CD4-positive, alpha-beta T cell treated with Interleukin-10 for 1 hour (primary cell): ENCODE measurements around the gene EPHB1.

Source experiments
- DNase-seq: peaks from one replicate; pipeline ENCODE4 v3.0.0-alpha.2; 2020

Gene EPHB1

DNA sequence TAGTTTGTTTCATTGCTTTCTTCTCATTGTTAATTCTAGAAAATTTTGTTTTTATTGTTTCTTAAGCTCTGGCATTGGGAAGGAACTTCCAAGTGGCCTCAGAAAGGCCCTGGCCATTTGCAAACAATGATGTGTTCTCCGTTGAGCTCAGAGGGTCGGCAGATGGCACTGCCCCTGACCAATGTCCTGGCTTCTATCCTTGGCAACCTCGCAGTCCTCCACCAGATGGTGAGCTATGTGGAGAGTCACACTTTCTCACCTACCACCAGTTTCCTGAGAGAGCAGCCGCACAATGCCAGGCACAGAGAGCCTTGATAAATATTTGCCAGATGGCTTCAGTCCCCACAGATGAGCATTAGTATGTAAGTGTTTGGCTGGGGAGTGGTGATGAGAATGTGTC, 343.7 kb downstream of the EPHB1 start:
- DNase-seq = no peak

DNA sequence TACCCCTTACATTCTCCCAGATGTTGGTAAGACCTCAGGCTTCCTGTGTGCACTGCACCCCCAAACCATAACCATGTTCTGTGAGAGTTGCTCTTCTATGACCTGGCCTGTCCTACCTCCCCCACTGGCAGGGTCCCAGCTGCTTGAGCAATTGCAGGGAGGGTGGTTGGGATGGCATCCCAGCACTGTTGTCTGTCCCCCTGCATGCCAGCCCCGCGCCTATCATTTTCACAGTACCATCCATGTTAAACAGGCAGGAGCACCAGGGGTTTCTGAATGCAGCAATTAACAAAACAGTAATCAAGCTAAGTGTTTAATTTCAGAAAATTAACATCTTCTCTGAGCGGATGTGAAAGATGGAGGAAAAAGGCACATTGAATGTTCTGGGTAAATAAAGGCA, 345.5 kb downstream of the EPHB1 start:
- DNase-seq = no peak

DNA sequence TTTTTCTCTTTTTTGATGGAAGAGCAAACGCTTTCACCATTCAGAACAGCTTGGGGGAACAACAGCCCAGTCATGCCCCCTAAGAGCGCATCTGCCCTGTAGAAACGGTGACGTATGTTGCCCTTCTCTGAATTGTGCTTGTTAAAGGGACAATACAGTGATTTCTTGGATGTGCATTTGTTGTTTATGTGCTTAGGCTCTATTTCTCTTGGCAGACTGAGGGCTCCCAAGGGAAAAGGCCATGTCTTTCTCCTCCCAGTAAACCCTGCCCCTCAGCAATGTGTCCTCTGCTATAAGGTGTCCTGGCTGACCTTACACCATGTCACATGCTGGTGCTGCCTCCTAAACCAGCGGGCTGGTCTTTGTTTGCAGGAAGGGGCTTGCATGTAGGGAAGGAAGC, 346.1 kb downstream of the EPHB1 start:
- DNase-seq = no peak

DNA sequence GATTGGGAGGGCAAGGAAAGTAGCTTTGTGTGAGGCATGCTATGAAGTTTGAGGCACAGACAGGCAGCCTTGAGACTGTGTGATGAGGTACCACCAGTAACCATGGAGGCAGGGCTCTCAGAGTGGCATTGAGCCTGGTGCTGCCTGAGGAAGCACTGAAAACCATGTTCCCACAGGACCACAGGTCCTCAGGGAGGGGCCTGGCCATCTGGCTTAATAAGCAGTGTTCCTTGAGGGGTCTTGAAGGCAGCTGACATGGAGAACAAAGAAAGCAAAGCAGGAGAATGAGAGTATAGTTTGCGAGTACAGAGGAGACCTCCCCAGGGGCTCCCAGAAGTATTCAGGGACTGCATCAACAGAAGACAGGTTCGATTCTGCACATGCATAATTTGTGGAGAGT, 346.6 kb downstream of the EPHB1 start:
- DNase-seq = no peak

DNA sequence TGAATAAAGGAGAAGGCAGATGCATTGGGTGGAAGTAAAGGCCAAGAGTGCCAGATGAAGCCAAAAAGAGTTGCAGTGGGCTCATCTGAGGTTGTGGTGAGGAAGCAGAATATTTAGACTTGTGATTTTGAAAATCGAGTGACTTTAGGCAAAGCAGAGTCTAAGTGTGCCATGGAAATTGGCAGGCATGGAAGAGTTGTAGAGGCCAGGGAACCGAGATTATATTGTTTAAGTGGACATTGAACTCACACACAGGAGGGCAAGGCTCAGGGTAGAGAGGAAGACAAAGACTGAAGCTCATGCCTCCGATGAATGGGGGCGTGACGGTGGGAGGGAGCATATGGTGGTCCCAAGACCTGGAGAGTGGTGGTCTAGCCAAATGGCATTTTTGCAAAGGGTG, 347.5 kb downstream of the EPHB1 start:
- no peak for DNase-seq

DNA sequence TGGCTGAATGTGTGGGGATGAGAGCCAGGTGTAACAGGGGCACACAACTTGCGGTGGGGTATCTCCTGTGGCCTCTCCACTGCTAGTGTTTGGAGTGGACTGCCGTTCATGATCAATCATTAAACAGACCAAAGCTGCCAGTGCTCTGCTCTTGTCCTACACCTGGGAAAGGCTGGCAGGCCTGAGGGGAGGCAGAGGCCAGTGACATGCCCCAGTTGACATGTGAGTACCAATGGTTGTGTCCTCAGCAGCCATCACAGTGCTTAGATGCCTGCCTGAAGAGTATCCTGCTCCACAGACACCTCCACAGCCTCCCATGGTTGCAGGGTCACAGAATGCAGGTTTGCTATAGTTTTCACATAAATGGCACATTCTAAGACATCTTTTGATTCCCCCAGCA, 348.4 kb downstream of the EPHB1 start:
- no peak for DNase-seq

DNA sequence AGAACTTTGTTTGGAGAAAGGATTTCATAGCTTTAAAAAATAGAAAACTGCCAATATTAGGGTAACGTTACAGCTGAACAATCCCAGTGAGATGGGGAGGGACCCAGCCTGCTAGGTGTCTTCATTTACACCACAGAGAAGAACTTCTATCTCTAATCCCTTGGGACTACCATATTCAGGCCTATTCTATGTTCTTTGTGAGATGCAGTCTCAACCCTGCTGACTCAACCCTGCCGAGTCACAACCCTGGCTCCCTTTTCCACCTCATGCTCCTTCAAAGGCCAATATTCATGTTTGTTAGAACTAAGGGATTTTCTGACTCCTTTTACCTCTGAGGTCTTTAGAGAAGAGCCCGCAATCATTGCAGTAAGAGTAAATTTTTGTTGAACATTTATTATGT, 350.5 kb downstream of the EPHB1 start:
- DNase-seq = no peak

DNA sequence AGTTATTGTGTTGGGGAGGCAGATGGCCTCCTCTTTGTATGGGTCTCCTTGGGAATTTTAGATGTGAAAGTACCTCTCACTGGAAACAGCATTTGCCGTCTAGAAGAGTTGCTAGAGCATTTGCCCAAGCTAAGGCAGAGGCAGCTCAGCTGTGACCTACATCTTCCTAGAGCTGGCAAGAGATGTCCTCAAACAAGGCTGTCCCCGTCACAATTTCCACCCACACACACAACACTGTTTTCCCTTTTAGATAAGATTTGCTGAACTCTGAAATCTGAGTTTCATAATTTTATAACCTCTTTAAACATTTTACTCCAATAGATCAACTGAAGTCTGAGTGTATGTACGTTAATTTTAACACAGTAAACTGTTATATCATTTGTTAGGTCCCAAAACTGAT, 352.6 kb downstream of the EPHB1 start:
- no peak for DNase-seq

DNA sequence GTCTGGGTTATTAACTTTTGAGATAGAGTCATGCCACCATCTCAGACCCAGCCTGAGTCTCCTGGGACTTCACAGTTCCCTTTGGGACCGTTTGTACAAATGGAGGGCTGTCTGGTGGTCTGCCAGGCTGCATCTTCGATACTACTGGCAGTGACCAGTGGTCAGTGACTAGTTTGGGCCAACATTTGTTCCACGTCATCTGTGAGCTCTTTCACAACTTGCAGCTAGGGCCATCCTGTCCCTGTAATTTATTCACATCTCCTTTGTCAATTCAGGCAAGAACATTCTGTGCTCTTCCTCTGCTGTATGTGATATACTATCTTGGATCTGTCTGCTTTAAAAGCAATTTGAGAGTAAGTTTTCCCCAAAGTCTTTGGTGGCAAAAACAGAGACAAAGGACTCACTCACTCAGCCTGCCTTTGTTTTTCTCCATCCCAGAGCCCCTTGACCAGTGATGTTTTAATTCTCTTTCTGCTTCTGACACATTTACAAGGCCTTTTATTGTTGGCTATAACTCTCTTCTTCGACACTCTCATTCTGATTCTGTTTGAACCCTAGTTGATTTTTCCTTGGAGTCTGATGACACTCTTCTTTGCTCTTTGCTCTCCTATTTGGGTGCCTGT, 353.4 kb downstream of the EPHB1 start:
- DNase-seq = no peak

DNA sequence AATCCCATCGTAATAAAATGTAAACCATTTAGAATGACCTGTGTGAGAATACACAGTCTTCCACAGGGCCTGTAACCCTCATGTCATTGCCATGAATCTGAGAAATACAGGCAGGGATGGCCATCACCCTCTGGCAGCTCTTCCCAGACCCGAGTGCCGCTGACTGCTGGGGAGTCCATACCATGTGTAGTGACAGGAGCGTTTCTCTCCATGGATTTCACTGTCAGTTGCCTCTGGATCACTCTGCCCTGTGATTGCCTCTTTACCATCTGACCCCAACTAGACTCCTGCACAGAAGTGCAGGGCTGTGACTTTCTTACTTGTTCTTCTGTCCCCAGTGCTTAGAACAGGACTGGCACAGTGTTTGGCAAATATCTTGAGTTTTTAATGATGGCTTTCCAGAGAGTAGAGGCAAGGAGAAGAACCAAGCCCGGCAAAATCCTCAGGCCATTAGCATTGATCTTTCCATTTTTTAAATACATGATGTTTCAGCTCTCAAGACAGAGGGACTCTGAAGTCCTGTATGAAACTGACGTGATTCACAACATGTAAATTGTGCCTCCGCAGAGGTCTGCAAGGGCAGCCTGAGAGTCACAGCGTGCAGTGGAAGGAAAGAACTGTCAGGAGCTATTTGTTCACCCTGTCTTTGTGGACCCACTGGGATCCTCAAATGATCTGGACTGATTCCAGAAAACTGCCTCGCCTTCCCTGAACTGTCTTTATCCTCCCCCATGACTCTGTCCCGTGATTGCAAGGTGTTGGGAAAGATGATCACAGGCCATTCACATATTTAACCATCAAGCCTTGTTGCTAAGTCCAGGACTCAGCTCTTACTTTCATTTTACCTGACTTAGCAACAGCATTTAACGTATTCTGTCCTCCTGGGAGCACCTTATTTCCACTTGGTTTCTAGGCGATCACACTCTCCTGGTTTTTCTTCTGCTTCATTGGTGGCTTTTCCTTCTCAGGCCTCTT, 354.9 kb downstream of the EPHB1 start:
- no peak for DNase-seq

DNA sequence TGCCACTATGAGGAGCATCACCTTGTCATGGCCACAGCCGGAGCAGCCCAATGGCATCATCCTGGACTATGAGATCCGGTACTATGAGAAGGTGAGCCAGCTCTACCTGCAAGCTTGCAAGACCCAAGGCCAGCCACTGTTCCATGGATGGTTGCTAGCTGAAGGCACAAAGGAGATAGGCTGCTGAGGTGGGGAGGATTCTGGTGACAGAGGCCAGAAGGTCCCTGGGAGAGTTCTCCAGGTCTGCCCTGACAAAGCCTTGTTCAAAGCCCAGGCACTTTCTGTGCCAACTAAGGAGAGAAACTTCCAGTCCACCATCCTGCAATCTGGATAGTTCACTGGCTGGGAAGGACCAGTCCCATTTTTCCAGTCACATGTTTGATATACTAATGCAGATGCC, 359.1 kb downstream of the EPHB1 start:
- no peak for DNase-seq

DNA sequence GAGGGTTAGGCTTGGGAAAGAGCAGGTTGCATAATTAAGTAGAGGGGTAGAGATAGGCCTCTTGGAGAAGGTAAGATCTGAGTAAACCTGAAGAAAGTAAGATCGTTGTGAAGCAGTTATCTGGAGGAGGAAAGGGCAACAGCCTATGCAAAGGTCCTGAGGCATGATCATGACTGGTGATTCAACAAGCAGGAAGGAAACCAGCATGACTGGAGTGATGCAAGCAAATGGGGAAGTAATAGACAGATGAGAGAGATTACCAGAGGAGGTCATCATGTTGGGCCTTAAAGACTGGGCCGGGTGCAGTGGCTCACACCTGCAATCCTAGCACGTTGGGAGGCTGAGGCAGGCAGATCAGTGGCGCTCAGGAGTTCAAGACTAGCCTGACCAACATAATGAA, 360.2 kb downstream of the EPHB1 start:
- no peak for DNase-seq

DNA sequence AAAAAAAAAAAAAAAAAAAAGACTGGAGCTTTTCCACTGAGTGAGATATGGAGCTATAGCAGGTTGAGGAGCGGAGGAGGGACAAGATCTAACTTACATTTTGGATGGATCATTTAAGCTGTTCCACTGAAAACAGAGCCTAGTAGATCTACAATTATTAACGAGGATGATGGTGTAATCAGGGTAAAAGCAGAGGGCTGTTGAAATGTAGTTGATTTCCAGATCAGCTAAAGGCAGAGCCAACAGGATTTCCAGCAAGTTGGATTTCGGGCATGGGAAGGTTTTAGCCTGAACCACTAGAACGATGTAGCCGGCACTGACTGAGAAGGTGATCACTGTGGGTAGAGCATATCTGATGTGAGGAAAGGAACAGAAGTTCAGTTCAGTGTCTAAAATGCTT, 360.7 kb downstream of the EPHB1 start:
- no peak for DNase-seq

DNA sequence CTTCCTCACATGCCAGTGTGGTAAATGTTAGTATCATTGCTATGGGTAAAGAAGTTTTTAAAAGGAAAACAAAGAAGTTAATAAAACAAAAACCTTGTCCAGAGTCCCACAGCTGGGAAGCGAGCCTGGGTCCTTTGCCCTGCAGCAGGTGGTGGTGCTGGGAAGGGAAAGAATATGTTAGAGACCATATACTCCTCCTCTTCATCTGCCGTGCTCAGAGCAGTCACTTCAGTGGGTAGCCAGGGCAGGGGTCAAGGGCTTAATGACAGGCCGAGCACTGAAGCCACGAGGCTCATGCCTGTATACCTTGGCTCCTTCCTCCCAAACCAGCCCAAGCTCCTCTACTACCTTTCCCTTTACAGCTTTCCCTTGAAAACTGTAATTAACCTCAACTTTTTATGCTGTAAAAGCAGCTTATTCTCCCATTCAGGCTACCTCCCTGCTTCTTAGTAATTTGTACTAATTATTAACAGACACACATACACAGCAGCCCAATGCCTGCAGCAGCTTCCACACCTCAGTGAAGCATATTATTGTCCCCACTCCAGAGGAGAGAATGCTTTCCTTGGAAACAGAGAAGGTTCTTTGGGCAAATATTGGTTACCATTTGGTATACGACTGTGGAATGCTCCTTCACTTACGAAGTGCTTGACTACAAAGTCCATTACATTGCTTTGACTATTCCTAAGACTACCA, 362.1 kb downstream of the EPHB1 start:
- no peak for DNase-seq

DNA sequence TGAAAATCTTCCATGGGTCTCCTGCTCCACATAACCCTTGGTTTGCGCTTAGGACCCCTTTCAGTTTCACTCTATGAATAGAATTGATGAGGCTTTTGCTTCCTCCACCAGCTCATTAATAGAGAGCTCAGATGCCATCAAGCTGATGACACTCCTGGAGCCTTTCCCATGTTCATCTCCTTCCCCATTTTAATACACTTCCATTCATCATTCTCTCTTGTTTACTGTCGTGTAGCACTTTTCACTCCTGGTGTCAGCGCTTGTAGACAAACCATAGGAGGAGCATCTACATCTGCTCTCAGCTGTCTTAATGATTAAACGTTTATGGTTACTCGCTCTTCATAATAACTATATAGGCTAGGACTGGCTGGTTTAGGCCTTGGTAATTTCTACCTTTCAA, 363.5 kb downstream of the EPHB1 start:
- no peak for DNase-seq

DNA sequence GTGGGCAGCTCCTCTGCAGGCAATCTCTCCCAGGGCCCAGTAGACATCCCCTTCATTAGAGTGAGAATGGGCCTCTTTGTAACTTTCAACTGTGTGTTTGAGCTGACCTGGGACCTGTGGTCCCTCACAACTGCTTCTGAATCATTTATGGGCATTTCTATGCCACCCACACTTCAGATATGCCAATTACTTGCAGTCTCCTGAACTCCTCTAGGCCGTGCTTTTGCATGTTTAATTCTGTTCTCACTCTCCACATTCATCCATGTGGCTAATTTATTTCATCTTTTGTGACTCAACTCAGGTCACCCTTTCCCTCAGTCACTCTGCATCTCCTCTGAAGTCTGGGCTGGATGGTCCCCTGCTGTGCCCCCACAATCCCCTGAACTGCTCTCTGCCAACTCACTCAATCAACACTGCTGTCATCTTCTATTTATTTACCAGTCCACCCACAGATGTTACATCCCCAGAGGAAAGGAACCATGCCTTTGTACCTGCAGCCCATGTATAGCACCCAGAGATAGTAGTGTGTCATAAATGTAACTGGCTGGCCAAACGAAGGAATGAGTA, 364.7 kb downstream of the EPHB1 start:
- no peak for DNase-seq

DNA sequence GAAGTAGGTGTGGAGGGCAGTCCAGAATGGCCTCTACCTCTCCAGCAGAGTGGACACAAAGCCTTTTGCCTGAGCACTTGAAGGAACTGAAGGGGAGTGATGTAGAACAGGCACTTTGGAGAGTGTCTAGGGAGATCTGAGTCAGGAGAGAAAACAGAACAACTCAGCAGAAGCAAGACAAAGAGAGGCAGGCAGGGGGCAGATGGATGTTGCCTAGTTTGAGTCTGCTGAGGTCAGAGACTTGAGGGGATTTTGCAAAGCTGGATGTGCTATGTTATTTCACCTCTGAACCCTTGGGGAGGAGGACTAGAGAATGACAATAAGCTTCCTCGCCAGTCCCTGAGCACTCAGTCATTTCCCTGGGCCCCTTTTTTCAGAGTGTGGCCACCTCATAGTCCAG, 366.4 kb downstream of the EPHB1 start:
- no peak for DNase-seq

DNA sequence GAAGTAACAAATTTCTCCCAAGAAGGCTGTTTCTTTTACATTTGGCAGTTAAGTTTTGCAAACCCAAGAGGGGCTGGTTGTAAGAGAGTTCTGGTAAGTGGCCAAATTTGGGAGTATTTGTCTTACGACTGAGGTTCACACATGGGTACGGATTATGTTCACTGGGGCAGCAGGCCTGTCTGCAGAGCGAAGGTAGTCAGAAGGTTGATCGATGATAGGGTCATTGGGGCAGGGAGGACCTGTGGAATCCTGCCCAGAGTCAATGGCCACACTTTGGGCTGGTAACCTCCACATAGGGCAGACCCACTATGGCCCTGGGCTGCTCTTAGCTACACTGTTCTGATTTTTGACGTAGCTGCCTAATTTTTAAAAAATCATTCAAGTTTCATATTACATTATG, 368.6 kb downstream of the EPHB1 start:
- no peak for DNase-seq

DNA sequence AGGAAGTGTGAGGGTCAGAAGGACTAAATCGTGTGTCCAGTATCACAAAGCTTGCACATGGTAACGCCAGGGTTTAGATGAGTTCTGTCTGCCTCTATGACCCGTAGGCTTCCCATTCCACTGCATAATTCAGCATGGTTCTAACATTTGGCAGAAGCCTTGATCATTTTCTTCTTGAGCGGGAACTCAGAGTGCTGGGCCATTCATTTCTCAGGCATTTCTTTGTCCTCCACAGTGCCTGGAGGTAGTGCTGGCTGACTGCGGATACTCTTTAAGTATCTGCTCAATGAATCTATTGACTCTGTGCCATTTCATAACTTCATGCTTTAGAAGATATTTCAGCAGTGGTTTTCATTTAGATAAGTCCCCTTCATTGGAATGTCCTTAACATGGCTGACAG, 370.2 kb downstream of the EPHB1 start:
- DNase-seq = no peak

DNA sequence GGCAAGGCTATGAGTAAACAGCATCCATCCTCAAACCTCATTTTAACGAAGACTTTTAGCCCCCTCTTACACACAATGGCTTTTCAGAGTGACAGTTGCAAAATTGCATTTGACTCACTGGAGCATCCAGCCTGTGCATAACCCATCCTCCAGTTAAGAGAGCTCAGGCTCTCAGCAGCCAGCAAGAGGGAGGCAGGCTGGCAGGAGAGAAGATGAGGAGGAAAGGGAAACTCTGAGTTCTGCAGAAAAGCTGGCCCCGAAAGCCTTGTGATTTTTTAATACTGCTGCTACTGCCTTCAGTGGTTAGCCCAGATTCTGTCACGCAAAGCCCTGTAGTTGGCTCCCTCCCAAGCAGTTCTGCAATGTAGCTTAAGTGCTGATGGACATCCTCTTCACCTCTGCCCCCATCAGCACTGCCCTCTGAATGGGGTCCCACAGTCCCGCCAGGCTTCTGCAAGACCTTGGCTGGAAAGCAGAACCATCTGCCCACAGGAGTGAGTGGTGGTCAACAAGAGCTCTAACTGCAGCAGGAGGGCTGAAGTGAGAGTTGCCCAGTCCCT, 371.3 kb downstream of the EPHB1 start:
- no peak for DNase-seq

DNA sequence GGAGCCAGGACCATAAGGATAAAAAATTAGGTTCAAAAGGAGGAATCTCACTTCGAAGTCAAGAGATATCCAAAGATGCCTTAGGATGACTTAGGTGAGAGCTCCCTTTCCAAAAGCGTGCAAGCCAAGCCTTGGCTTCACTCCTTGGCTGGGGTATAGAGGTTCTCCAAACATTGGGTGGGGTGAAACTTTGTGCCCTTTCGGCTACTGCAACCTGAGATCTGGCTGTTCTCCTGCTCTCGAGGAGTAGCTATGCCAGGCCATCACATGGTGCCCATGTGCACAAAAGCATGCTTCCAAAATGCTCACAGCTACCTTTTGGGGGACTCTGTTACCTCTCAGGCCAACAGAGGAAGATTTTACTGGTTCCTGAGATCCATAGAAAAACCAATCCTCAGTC, 373.8 kb downstream of the EPHB1 start:
- no peak for DNase-seq

DNA sequence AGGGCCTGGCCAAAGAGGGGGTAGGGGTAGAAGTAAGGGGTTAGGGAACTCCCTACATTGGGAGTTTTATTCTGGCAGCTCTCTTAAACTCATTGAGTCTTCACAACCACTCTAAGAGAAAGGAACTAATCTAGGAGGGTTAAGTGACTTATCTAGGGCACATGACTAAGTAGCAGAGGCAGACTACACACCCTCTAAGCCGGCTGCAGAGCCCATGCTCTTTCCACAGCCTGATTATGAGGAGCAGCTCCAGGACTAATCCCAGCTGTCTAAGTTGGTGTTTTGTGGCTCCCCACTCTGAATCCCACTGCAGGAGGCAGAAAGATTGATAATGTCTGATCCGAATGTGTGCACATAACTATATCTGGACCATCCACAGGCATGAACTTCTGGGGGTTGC, 374.6 kb downstream of the EPHB1 start:
- DNase-seq = no peak

DNA sequence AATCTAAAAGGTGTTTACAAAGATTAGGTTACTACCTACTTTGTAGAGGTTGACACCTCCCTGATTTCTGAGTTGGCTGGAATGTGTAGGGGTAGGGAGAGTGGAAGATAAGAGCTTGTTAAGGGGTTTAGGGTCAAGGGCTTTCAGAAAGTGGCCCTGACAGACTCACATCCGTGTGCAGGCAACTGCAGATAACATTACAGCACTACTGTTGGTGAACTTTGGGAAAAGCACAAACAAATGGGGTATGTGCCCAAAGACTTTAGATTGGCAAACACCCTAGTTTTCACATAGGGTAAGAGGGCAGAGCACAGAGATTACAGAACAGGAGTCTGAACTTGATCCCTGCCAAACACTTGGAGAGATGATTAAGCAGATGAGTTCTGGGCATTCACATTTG, 375.7 kb downstream of the EPHB1 start:
- no peak for DNase-seq
